Neural crest cell (in vitro differentiated cells): ENCODE results near the gene GMPPA. TPM values are rescaled to one million over a fixed set of nuclear protein-coding genes. Genes with fewer than 3 reads are reported as not detected.
A peak's percentile ranks its signal among the peaks of the same experiment; 100 is the strongest.

Experiments
- DNase-seq: peaks from one replicate; pipeline ENCODE4 v3.0.0; 2021; ENCODE audit warnings: low read depth, mixed read lengths, low spot score
- H3K27ac Mint-ChIP-seq: one replicate; pipeline ENCODE4 v1.8.0; 2021; ENCODE audit warnings: mild to moderate bottlenecking, mixed read lengths; ENCODE audit not compliant: unreplicated experiment
- H3K27me3 Mint-ChIP-seq: 2 replicates; pipeline ENCODE4 v1.8.0; 2021; ENCODE audit warnings: low read depth, mild to moderate bottlenecking, mixed read lengths
- H3K36me3 Mint-ChIP-seq: 2 replicates; pipeline ENCODE4 v1.8.0; 2021; ENCODE audit warnings: low read depth, mild to moderate bottlenecking, mixed read lengths
- H3K4me1 Mint-ChIP-seq: 2 replicates; pipeline ENCODE4 v1.8.0; 2021; ENCODE audit warnings: mixed read lengths
- H3K4me3 Mint-ChIP-seq: one replicate; pipeline ENCODE4 v1.8.0; 2021; ENCODE audit warnings: mild to moderate bottlenecking, mixed read lengths
- H3K9me3 Mint-ChIP-seq: 2 replicates; pipeline ENCODE4 v1.8.0; 2021; ENCODE audit warnings: mixed read lengths
- total RNA-seq: library from RNA; stranded (reverse); gene quantifications from 2 replicates; pipeline ENCODE4 v1.2.1, GENCODE V29; 2021
- TF ChIP-seq, protein P1 (sequence below): fragments of 200-600 bp; sonication (generic); conservative IDR thresholded peaks from 2 replicates; pipeline ENCODE4 v1.5.0; 2021; ENCODE audit warnings: antibody characterized with exemption, mild to moderate bottlenecking

The GMPPA gene
- total RNA-seq, 1 donor from 2014 or later: 26.1 TPM

DNA sequence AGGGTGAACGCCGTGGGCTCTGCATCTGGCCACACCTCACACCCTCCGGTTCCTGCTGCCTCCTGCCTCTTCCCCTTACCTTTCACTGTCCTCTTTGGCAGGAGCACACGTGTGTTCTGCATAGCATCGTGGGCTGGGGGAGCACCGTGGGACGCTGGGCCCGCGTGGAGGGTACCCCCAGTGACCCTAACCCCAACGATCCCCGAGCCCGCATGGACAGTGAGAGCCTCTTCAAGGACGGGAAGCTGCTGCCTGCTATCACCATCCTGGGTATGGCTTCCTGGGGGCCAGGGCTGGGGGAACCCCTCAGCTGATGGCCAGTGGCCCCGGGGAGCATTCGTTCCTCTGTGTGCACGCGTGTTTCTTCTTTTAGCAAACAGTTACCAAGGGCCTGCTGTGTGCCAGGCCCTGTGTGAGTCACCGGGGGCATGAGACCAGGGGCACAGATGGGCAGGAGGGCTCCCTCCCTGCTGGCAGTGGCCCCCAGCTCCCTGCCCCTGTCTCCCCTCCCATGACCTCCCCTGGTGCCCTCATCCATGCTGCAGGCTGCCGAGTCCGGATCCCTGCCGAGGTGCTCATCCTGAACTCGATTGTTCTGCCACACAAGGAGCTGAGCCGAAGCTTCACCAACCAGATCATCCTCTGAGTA lies 7.6 kb downstream of the GMPPA start:
- no peaks in the 10 kb centered on the region for H3K36me3 Mint-ChIP-seq
- H3K27ac Mint-ChIP-seq: peak overlapping the region; percentile 40
- H3K4me1 Mint-ChIP-seq: peaks cover 22% of the 10 kb centered on the region
- peaks cover 9% of the 10 kb centered on the region for H3K27me3 Mint-ChIP-seq
- H3K4me3 Mint-ChIP-seq: no peak overlapping the region
- H3K9me3 Mint-ChIP-seq: no peaks in the 10 kb centered on the region
- TF ChIP-seq, protein P1, sequence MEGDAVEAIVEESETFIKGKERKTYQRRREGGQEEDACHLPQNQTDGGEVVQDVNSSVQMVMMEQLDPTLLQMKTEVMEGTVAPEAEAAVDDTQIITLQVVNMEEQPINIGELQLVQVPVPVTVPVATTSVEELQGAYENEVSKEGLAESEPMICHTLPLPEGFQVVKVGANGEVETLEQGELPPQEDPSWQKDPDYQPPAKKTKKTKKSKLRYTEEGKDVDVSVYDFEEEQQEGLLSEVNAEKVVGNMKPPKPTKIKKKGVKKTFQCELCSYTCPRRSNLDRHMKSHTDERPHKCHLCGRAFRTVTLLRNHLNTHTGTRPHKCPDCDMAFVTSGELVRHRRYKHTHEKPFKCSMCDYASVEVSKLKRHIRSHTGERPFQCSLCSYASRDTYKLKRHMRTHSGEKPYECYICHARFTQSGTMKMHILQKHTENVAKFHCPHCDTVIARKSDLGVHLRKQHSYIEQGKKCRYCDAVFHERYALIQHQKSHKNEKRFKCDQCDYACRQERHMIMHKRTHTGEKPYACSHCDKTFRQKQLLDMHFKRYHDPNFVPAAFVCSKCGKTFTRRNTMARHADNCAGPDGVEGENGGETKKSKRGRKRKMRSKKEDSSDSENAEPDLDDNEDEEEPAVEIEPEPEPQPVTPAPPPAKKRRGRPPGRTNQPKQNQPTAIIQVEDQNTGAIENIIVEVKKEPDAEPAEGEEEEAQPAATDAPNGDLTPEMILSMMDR: no peak
- no peak for DNase-seq

DNA sequence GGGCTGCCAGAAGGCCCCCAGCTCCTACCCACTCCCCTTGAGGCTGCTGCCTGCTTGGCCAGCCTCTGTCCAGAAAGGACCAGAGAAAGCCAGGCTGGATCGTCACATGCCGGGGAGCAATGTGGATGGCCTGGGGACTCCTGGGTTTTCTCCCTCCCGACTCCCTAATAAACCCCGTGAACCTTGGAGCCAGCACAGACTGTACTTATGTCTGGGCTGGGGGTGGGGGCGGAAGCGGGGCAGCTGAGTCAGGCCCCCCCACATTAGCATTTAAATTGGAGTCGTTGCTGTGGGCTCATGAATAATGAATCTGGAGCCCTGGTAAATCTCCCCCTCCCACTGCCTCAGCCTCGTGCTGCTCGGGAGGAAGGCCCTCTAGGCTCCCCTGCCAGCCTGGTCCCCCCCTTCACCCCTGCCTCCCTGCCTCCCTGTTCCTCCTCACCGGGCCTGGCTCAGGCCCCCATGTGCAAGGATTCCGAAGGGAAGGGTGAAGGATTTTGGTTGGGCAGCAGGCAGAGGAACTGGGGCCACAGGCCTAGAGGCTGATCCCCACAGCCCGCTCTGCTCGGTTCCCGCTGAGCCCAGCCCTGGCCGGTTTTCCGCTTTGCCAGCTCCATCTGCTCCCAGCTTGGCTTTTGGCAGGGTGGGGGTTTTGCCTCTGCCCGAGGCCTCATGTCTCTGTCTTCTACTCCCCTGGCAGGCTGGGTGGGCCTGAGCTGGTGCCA lies 8.3 kb downstream of the GMPPA start:
- TF ChIP-seq, protein P1: no peak
- no peaks in the 10 kb centered on the region for H3K36me3 Mint-ChIP-seq
- peaks cover 23% of the 10 kb centered on the region for H3K4me1 Mint-ChIP-seq
- peaks cover 12% of the 10 kb centered on the region for H3K27me3 Mint-ChIP-seq
- no peak for DNase-seq
- H3K9me3 Mint-ChIP-seq: no peaks in the 10 kb centered on the region
- peak overlapping the region; percentile 40 for H3K27ac Mint-ChIP-seq
- no peak overlapping the region for H3K4me3 Mint-ChIP-seq

- H3K36me3 Mint-ChIP-seq: no peaks in the 10 kb centered on the region
- TF ChIP-seq, protein P1: no peak
- H3K27ac Mint-ChIP-seq: no peak overlapping the region
Measured at GRCh38 chr2:219507581-219508443, 9.1 kb downstream of the GMPPA start.

GRCh38 chr2:219508444-219508734 lies 9.7 kb downstream of the GMPPA start:
- Mint-ChIP-seq H3K36me3 (no peaks in the 10 kb centered on the region), H3K9me3 (no peaks in the 10 kb centered on the region), H3K4me3 (no peak overlapping the region), H3K4me1 (peaks cover 34% of the 10 kb centered on the region), H3K27ac (no peak overlapping the region), H3K27me3 (peaks cover 23% of the 10 kb centered on the region)
- TF ChIP-seq, protein P1: no peak
- no peak for DNase-seq

More at GRCh38 chr2:219507581-219508443, 9.1 kb downstream of the GMPPA start:
- Mint-ChIP-seq H3K4me3 (no peak overlapping the region), H3K27me3 (peaks cover 17% of the 10 kb centered on the region), H3K4me1 (peaks cover 29% of the 10 kb centered on the region), H3K9me3 (no peaks in the 10 kb centered on the region)
- DNase-seq: no peak

GRCh38 chr2:219508971-219509779 lies 10.5 kb downstream of the GMPPA start:
- H3K4me3 Mint-ChIP-seq: peak overlapping the region; percentile 84
- H3K36me3 Mint-ChIP-seq: no peaks in the 10 kb centered on the region
- peaks cover 30% of the 10 kb centered on the region for H3K27me3 Mint-ChIP-seq
- H3K9me3 Mint-ChIP-seq: no peaks in the 10 kb centered on the region
- TF ChIP-seq, protein P1: no peak
- DNase-seq: no peak
- no peak overlapping the region for H3K27ac Mint-ChIP-seq
- peaks cover 41% of the 10 kb centered on the region for H3K4me1 Mint-ChIP-seq
